Lung (tissue), 12 donors: ENCODE results near the gene RGS12. TPM values are rescaled to one million over a fixed set of nuclear protein-coding genes. Genes with fewer than 3 reads are reported as not detected.
A peak's percentile ranks its signal among the peaks of the same experiment; 100 is the strongest.

ENCODE experiments used
- ATAC-seq: fragments of 200-7000 bp; cut with Tn5 transposase; one replicate; pipeline ENCODE4 v1.9.1; 2020; ENCODE audit warnings: moderate number of reproducible peaks; ENCODE audit not compliant: insufficient read depth, low FRiP score
- DNase-seq, 3 donors: peaks; one replicate each; pipeline ENCODE4 v3.0.0-alpha.2; 2013 to 2017
- H3K27ac ChIP-seq, 2 donors: one replicate each; pipeline ENCODE4 v1.5.1; 2013; ENCODE audit warnings: mild to moderate bottlenecking in 2 of 2, moderate library complexity in 2 of 2, control low read depth in 1 of 2, inconsistent platforms in 1 of 2, low read depth in 1 of 2, low read length in 1 of 2
- H3K27me3 ChIP-seq, 3 donors: one replicate each; pipeline ENCODE4 v1.5.1; 2013; ENCODE audit warnings: low read length in 2 of 3; ENCODE audit not compliant: control insufficient read depth in 3 of 3, insufficient read depth in 3 of 3
- H3K36me3 ChIP-seq, 4 donors: one replicate each; pipeline ENCODE4 v1.5.1; 2013; ENCODE audit warnings: low read length in 4 of 4, mild to moderate bottlenecking in 1 of 4, moderate library complexity in 1 of 4; ENCODE audit not compliant: control insufficient read depth in 4 of 4, insufficient read depth in 4 of 4
- H3K4me1 ChIP-seq, 5 donors: one replicate each; pipeline ENCODE4 v1.5.1; 2013; ENCODE audit warnings: low read length in 5 of 5, mild to moderate bottlenecking in 2 of 5, moderate library complexity in 1 of 5; ENCODE audit not compliant: control insufficient read depth in 5 of 5, insufficient read depth in 5 of 5
- H3K4me3 ChIP-seq: one replicate; pipeline ENCODE4 v1.5.1; 2013; ENCODE audit warnings: mild to moderate bottlenecking, control low read depth, moderate library complexity
- H3K9ac ChIP-seq, 2 donors: one replicate each; pipeline ENCODE4 v1.5.1; 2013; ENCODE audit warnings: low read length in 2 of 2, control low read depth in 1 of 2; ENCODE audit not compliant: insufficient read depth in 1 of 2
- H3K9me3 ChIP-seq, 4 donors: one replicate each; pipeline ENCODE4 v1.5.1; 2013; ENCODE audit warnings: low read length in 3 of 4, mild to moderate bottlenecking in 1 of 4, moderate library complexity in 1 of 4; ENCODE audit not compliant: control insufficient read depth in 4 of 4, insufficient read depth in 3 of 4
- CTCF ChIP-seq: IDR thresholded peaks from 2 replicates; pipeline ENCODE4 v1.5.1; 2012; ENCODE audit warnings: mild to moderate bottlenecking; ENCODE audit errors: control extremely low read depth, extremely low read depth
- WGBS, 2 donors: extraction: QIAGEN DNeasy Blood & Tissue Kit; methylation state at CpG; one replicate each; pipeline ENCODE4 v1.1.7; 2013; 5-methylcytosine and 5-hydroxymethylcytosine counted together
- polyA plus RNA-seq, 2 donors: library from polyadenylated mRNA; stranded (reverse); fragments of 200-250 nt; gene quantifications; one replicate each; pipeline ENCODE4 v1.2.1, GENCODE V29; 2013
- total RNA-seq, 2 donors: library from RNA; depleted of rRNA in 1 of 2; stranded (reverse); fragments of >200 nt in 1 of 2; gene quantifications; one replicate each; pipeline ENCODE4 v1.2.1, GENCODE V29; 2014 to 2021
- donor health status: control.
- donor health status: control.
- donor health status: Bipolar disorder and iron deficiency.
- donor health status: healthy.
- donor health status: DM: yes; HTN: yes; CAD: no.

Gene RGS12
- total and polyA plus RNA-seq, 4 donors = 15.4 to 76.6 (median 44.9) TPM

GRCh38 chr4:3318561-3319021, 25.8 kb downstream of the RGS12 start:
- H3K4me3 ChIP-seq = no peak overlapping the region
- TF ChIP-seq CTCF = no peak
- peaks cover 5 to 18% (median 10%) of the 10 kb centered on the region in 5 donors for H3K4me1 ChIP-seq
- WGBS, 2 donors = 78 to 89% methylated on average over 10 of the region's 10 CpGs
- H3K27ac ChIP-seq = no peak overlapping the region
- peaks cover 0 to 13% (median 11%) of the 10 kb centered on the region in 4 donors for H3K36me3 ChIP-seq
- H3K9me3 ChIP-seq = no peaks in the 10 kb centered on the region
- H3K9ac ChIP-seq = no peak overlapping the region
- H3K27me3 ChIP-seq = no peaks in the 10 kb centered on the region
- no peak for ATAC-seq
- no peak for DNase-seq

DNA sequence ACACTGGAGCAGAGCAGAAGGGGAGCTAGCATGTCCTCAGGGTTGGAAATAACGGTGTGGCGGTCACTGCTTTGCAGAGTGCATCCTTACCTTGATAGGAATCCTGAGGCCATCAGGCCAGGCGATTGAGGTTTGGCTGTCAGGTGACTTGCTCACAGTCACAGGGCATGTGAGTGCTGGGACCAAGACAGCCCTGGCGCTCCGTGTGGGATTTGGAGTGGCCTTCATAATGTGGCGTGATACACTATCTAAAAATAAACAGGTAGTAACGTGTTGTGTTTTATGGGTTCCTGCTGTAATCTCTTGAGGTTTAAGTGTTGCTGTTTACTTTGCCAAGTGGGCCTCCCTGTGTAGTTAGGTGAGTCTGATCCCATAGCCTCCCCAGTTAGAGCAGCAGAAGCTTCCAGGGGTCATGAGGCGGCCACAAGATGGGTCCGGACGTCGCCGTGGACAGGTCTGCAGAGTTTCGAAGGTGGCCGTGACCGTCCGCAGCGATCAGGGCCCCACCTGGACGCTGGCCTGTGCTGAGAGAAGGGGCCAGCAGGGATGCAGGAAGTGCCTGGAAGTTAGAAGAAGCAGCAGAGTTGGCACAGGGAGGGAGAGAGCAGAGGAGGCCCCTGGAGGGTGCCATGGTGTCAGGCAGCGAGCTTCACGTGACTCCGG, 27.7 kb downstream of the RGS12 start:
- no peak for ATAC-seq
- WGBS, 2 donors = 78 to 83% methylated on average over 21 of the region's 21 CpGs
- no peak overlapping the region for H3K4me3 ChIP-seq
- H3K4me1 ChIP-seq = peaks cover 5 to 18% (median 10%) of the 10 kb centered on the region in 5 donors
- no peaks in the 10 kb centered on the region for H3K9me3 ChIP-seq
- H3K27me3 ChIP-seq = no peaks in the 10 kb centered on the region
- H3K36me3 ChIP-seq = peaks cover 0 to 13% (median 12%) of the 10 kb centered on the region in 4 donors
- no peak for TF ChIP-seq CTCF
- peak overlapping the region; percentile 37 to 72 for H3K27ac ChIP-seq
- no peak for DNase-seq
- H3K9ac ChIP-seq = no peak overlapping the region

- peaks cover 5 to 18% (median 10%) of the 10 kb centered on the region in 5 donors for H3K4me1 ChIP-seq
- H3K9ac ChIP-seq = no peak overlapping the region
- TF ChIP-seq CTCF = no peak
- no peaks in the 10 kb centered on the region for H3K9me3 ChIP-seq
- ATAC-seq (peak; percentile 20), DNase-seq (no peak)
- peaks cover 0 to 13% (median 11%) of the 10 kb centered on the region in 4 donors for H3K36me3 ChIP-seq
- H3K27ac ChIP-seq = peak overlapping the region; percentile 34 to 46
- no peaks in the 10 kb centered on the region for H3K27me3 ChIP-seq
- H3K4me3 ChIP-seq = no peak overlapping the region
- WGBS, 2 donors = 66 to 84% methylated on average over 14 of the region's 14 CpGs
Measured at GRCh38 chr4:3321295-3321889, 28.6 kb downstream of the RGS12 start.
